HEK293 (cell line): ENCODE measurements around the gene HDDC2.

Experiments used
- CTCF ChIA-PET: fragments of 350-600 bp; formaldehyde crosslinking; extraction: SDS; loops from one replicate; lab custom pipeline; 2021; ENCODE audit warnings: antibody characterized with exemption; lab: Yijun Ruan, JAX
- POLR2A ChIA-PET: fragments of 300-600 bp; formaldehyde crosslinking; extraction: SDS; loops from one replicate; lab custom pipeline; 2020; ENCODE audit warnings: antibody characterized with exemption, inconsistent platforms; lab: Yijun Ruan, JAX
- H3K27ac ChIP-seq: fragments of 200-500 bp; sonication (Bioruptor generic); 2 replicates; pipeline ENCODE4 v1.5.1; 2014; ENCODE audit warnings: low read depth, low read length, control low read depth, inconsistent platforms; ENCODE audit errors: extremely low read depth
- H3K36me3 ChIP-seq, 2 experiments: fragments of 200-500 bp in 1 of 2; sonication (Bioruptor generic) in 1 of 2; 1 replicate in 1 of 2; 2 replicates in 1 of 2; pipeline ENCODE4 v1.5.1; 2014 to 2017; ENCODE audit warnings: inconsistent platforms in 2 of 2, low read length in 2 of 2; ENCODE audit not compliant: control insufficient read depth in 2 of 2, insufficient read depth in 1 of 2
- H3K4me1 ChIP-seq: fragments of 200-500 bp; sonication (Bioruptor generic); 2 replicates; pipeline ENCODE4 v1.5.1; 2014; ENCODE audit warnings: mild to moderate bottlenecking, low read length, inconsistent platforms; ENCODE audit not compliant: control insufficient read depth, insufficient read depth
- H3K4me3 ChIP-seq: 2 replicates; pipeline ENCODE4 v1.5.1; 2011; ENCODE audit warnings: low read depth, mild to moderate bottlenecking, control low read depth, low read length, moderate library complexity
- H3K9me3 ChIP-seq: fragments of 200-500 bp; sonication (Bioruptor generic); 2 replicates; pipeline ENCODE4 v1.5.1; 2014; ENCODE audit warnings: low read depth, low read length, inconsistent platforms; ENCODE audit not compliant: control insufficient read depth, insufficient read depth
- GLI4 ChIP-seq: fragments of 450-650 bp; formaldehyde crosslinking; IDR thresholded peaks from 2 replicates; pipeline ENCODE4 v1.5.1; 2016; ENCODE audit warnings: missing biosample characterization, missing genetic modification characterization
- HOXC10 ChIP-seq: sonication (generic); formaldehyde crosslinking; IDR thresholded peaks from 2 replicates; pipeline ENCODE4 v1.8.1; 2023; ENCODE audit warnings: mild to moderate bottlenecking, missing genetic modification reagents
- KLF10 ChIP-seq: fragments of 450-650 bp; IDR thresholded peaks from 2 replicates; pipeline ENCODE4 v1.5.1; 2018; ENCODE audit warnings: missing biosample characterization, mild to moderate bottlenecking, missing genetic modification characterization
- MZF1 ChIP-seq: fragments of 450-650 bp; formaldehyde crosslinking; IDR thresholded peaks from 2 replicates; pipeline ENCODE4 v1.5.1; 2017; ENCODE audit warnings: missing biosample characterization, missing genetic modification characterization, borderline replicate concordance
- SALL2 ChIP-seq: fragments of 450-650 bp; formaldehyde crosslinking; IDR thresholded peaks from 2 replicates; pipeline ENCODE4 v1.5.0; 2017; ENCODE audit warnings: missing biosample characterization, mild to moderate bottlenecking, missing genetic modification characterization, borderline replicate concordance
- ZBTB26 ChIP-seq: fragments of 450-650 bp; formaldehyde crosslinking; optimal IDR thresholded peaks from 2 replicates; pipeline ENCODE3; 2016; ENCODE audit warnings: missing biosample characterization, mild to moderate bottlenecking, missing genetic modification characterization
- ZEB2 ChIP-seq: fragments of 450-650 bp; formaldehyde crosslinking; IDR thresholded peaks from 2 replicates; pipeline ENCODE4 v1.5.1; 2016; ENCODE audit warnings: missing biosample characterization, missing genetic modification characterization
- ZNF121 ChIP-seq: fragments of 450-650 bp; formaldehyde crosslinking; IDR thresholded peaks from 2 replicates; pipeline ENCODE4 v1.5.1; 2016; ENCODE audit warnings: missing biosample characterization, missing genetic modification characterization
- ZNF138 ChIP-seq: fragments of 450-650 bp; formaldehyde crosslinking; IDR thresholded peaks from 2 replicates; pipeline ENCODE4 v1.5.1; 2016; ENCODE audit warnings: missing biosample characterization, missing genetic modification characterization, borderline replicate concordance
- ZNF157 ChIP-seq: fragments of 450-650 bp; formaldehyde crosslinking; IDR thresholded peaks from 2 replicates; pipeline ENCODE4 v1.5.1; 2016; ENCODE audit warnings: missing biosample characterization, missing genetic modification characterization
- ZNF19 ChIP-seq: fragments of 450-650 bp; formaldehyde crosslinking; IDR thresholded peaks from 2 replicates; pipeline ENCODE4; 2016; ENCODE audit warnings: missing biosample characterization, missing genetic modification characterization, low read depth
- ZNF311 ChIP-seq: fragments of 450-650 bp; formaldehyde crosslinking; IDR thresholded peaks from 2 replicates; pipeline ENCODE4 v1.5.1; 2017; ENCODE audit warnings: missing biosample characterization, missing genetic modification characterization, borderline replicate concordance
- ZNF354C ChIP-seq: fragments of 450-650 bp; formaldehyde crosslinking; IDR thresholded peaks from 2 replicates; pipeline ENCODE4 v1.5.1; 2016; ENCODE audit warnings: missing biosample characterization, missing genetic modification characterization, low read depth, borderline replicate concordance
- ZNF366 ChIP-seq: fragments of 450-650 bp; formaldehyde crosslinking; conservative IDR thresholded peaks from 2 replicates; pipeline ENCODE4 v1.5.1; 2016; ENCODE audit warnings: missing biosample characterization, missing genetic modification characterization
- ZNF404 ChIP-seq: fragments of 450-650 bp; formaldehyde crosslinking; IDR thresholded peaks from 2 replicates; pipeline ENCODE4 v1.5.1; 2017; ENCODE audit warnings: missing biosample characterization, missing genetic modification characterization
- ZNF449 ChIP-seq: fragments of 450-650 bp; formaldehyde crosslinking; IDR thresholded peaks from 2 replicates; pipeline ENCODE4 v1.5.1; 2017; ENCODE audit warnings: missing biosample characterization, mild to moderate bottlenecking, missing genetic modification characterization, moderate library complexity
- ZNF501 ChIP-seq: fragments of 450-650 bp; formaldehyde crosslinking; IDR thresholded peaks from 2 replicates; pipeline ENCODE4 v1.5.1; 2016; ENCODE audit warnings: missing biosample characterization, missing genetic modification characterization
- ZNF610 ChIP-seq: fragments of 450-650 bp; formaldehyde crosslinking; IDR thresholded peaks from 2 replicates; pipeline ENCODE4 v1.5.1; 2016; ENCODE audit warnings: missing biosample characterization, missing genetic modification characterization, borderline replicate concordance
- ZNF621 ChIP-seq: fragments of 450-650 bp; formaldehyde crosslinking; IDR thresholded peaks from 2 replicates; pipeline ENCODE4 v1.5.1; 2017; ENCODE audit warnings: missing biosample characterization, missing genetic modification characterization
- ZNF776 ChIP-seq: fragments of 450-650 bp; formaldehyde crosslinking; IDR thresholded peaks from 2 replicates; pipeline ENCODE4 v1.5.0; 2017; ENCODE audit warnings: missing biosample characterization, missing genetic modification characterization, borderline replicate concordance
- ZNF791 ChIP-seq: fragments of 450-650 bp; formaldehyde crosslinking; IDR thresholded peaks from 2 replicates; pipeline ENCODE4 v1.5.1; 2016; ENCODE audit warnings: missing biosample characterization, missing genetic modification characterization
- ZSCAN23 ChIP-seq: fragments of 450-650 bp; formaldehyde crosslinking; IDR thresholded peaks from 2 replicates; pipeline ENCODE4 v1.5.1; 2016; ENCODE audit warnings: missing biosample characterization, missing genetic modification characterization

Gene HDDC2

GRCh38 chr6:125346926-125347563, 45.3 kb upstream of the HDDC2 start:
- TF ChIP-seq ZNF501 (tag by site-specific recombination) (no peak), KLF10 (tag by site-specific recombination) (no peak), GLI4 (no peak), ZNF311 (tag by site-specific recombination) (no peak), ZNF449 (tag by site-specific recombination) (no peak), ZNF121 (tag by site-specific recombination) (no peak), ZNF138 (no peak), ZNF354C (tag by site-specific recombination) (no peak), ZNF621 (tag by site-specific recombination) (no peak), ZNF776 (tag by site-specific recombination) (no peak), ZNF791 (tag by site-specific recombination) (no peak), ZNF610 (tag by site-specific recombination) (no peak), ZBTB26 (tag by site-specific recombination) (no peak), ZEB2 (tag by site-specific recombination) (no peak), ZNF366 (no peak)
- CTCF ChIA-PET: interaction anchor here (0.7 kb wide), 1 partner anchor 266 kb away, joined by 3 read pairs; no protein-coding TSS in a partner anchor
- Histone ChIP-seq H3K9me3 (no peaks in the 10 kb centered on the region), H3K36me3 (no peaks in the 10 kb centered on the region), H3K4me1 (no peaks in the 10 kb centered on the region), H3K27ac (no peak overlapping the region), H3K4me3 (no peak overlapping the region)
- POLR2A ChIA-PET: no interaction called here

GRCh38 chr6:125346201-125346925, 44.6 kb upstream of the HDDC2 start:
- ChIA-PET CTCF (interaction anchor here (0.7 to 1.0 kb wide), 3 partner anchors 9 to 267 kb away, joined by 3 read pairs; no protein-coding TSS in a partner anchor), POLR2A (interaction anchor here (0.7 kb wide), 1 partner anchor 156 kb away, joined by 3 read pairs; no protein-coding TSS in a partner anchor)
- no peaks in the 10 kb centered on the region for H3K36me3 ChIP-seq
- no peak overlapping the region for H3K27ac ChIP-seq
- TF ChIP-seq ZNF157 (tag by site-specific recombination): no peak
- no peak for TF ChIP-seq ZNF19 (tag by site-specific recombination)
- TF ChIP-seq MZF1: no peak
- TF ChIP-seq ZNF311 (tag by site-specific recombination): no peak
- TF ChIP-seq SALL2 (tag by site-specific recombination): no peak
- no peak for TF ChIP-seq ZSCAN23 (tag by site-specific recombination)
- TF ChIP-seq HOXC10 (CRISPR knock-in tag): no peak
- no peak for TF ChIP-seq ZNF404 (tag by site-specific recombination)
- no peak overlapping the region for H3K4me3 ChIP-seq
- no peaks in the 10 kb centered on the region for H3K4me1 ChIP-seq
- H3K9me3 ChIP-seq: no peaks in the 10 kb centered on the region
